Spleen (tissue), 11 donors: Measurements from ENCODE around the gene STRIP2. TPM values are rescaled to one million over a fixed set of nuclear protein-coding genes. Genes with fewer than 3 reads are reported as not detected.
"Not testable (repeated sequence)": the region's sequence is repeated elsewhere in the genome, so short reads cannot be mapped to it uniquely, and the experiment has no call there.

Experiments
- DNase-seq: peaks from one replicate; pipeline ENCODE4 v3.0.0-alpha.2; 2020
- H3K27ac ChIP-seq, 8 donors: fragments of 200-600 bp; sonication (generic) in 7 of 8; 1 replicate in 4 of 8; 2 replicates in 4 of 8; pipeline versions ENCODE4 v1.5.0 to v1.8.0; 2016 to 2021; ENCODE audit warnings: inconsistent platforms in 4 of 8, mild to moderate bottlenecking in 4 of 8, moderate library complexity in 1 of 8
- H3K27me3 ChIP-seq, 7 donors: fragments of 200-600 bp; sonication (generic) in 6 of 7; replicated peaks in 1 of 7; 1 replicate in 4 of 7; 2 replicates in 3 of 7; pipeline versions ENCODE4 v1.5.0 to v1.8.0; 2016 to 2021; ENCODE audit warnings: inconsistent platforms in 3 of 7, mild to moderate bottlenecking in 1 of 7
- H3K36me3 ChIP-seq, 6 donors: fragments of 200-600 bp; sonication (generic) in 5 of 6; 1 replicate in 4 of 6; 2 replicates in 2 of 6; pipeline versions ENCODE4 v1.5.0 to v1.8.0; 2016 to 2021; ENCODE audit warnings: inconsistent platforms in 2 of 6
- H3K4me1 ChIP-seq, 6 donors: fragments of 200-600 bp; sonication (generic) in 5 of 6; 1 replicate in 3 of 6; 2 replicates in 3 of 6; pipeline versions ENCODE4 v1.5.0 to v1.8.0; 2016 to 2021; ENCODE audit warnings: inconsistent platforms in 3 of 6
- H3K4me3 ChIP-seq, 8 donors: fragments of 200-600 bp; sonication (generic) in 7 of 8; 1 replicate in 4 of 8; 2 replicates in 4 of 8; pipeline versions ENCODE4 v1.5.0 to v1.8.0; 2016 to 2021; ENCODE audit warnings: inconsistent platforms in 4 of 8, mild to moderate bottlenecking in 4 of 8, moderate library complexity in 2 of 8
- H3K9me3 ChIP-seq, 8 donors: fragments of 200-600 bp; sonication (generic) in 7 of 8; 1 replicate in 4 of 8; 2 replicates in 4 of 8; pipeline versions ENCODE4 v1.5.0 to v1.8.0; 2016 to 2021; ENCODE audit warnings: inconsistent platforms in 4 of 8
- CTCF ChIP-seq, 11 experiments: fragments of 200-600 bp in 7 of 11; fragments of 450-650 bp in 4 of 11; sonication (generic) in 4 of 11; IDR thresholded peaks in 8 of 11; conservative IDR thresholded peaks in 3 of 11; 1 replicate in 7 of 11; 2 replicates in 4 of 11; pipeline versions ENCODE4 v1.4.0 to v1.8.0; 2016 to 2021; ENCODE audit warnings: antibody characterized with exemption in 11 of 11, inconsistent platforms in 4 of 11, mild to moderate bottlenecking in 1 of 11
- POLR2A ChIP-seq, 3 donors: fragments of 450-650 bp; IDR thresholded peaks; one replicate each; pipeline ENCODE4 v1.5.1; 2017; ENCODE audit warnings: antibody characterized with exemption in 3 of 3, mild to moderate bottlenecking in 1 of 3
- POLR2AphosphoS5 ChIP-seq, 3 donors: sonication (generic); formaldehyde crosslinking; IDR thresholded peaks; one replicate each; pipeline ENCODE4 v1.5.1; 2017; ENCODE audit warnings: antibody characterized with exemption in 3 of 3
- WGBS, 5 donors: extraction: QIAGEN DNeasy Blood & Tissue Kit in 3 of 5; methylation state at CpG; one replicate each; pipeline versions ENCODE4 v1.1.5 to v1.1.7; 2013 to 2018; 5-methylcytosine and 5-hydroxymethylcytosine counted together
- intact Hi-C: fragments of 100-400 bp; cut with DNase I; formaldehyde crosslinking; loops from one replicate; pipeline ENCODE4 v1.15.0; 2023; ENCODE audit warnings: low total_unique reads
- polyA plus RNA-seq, 3 donors: library from polyadenylated mRNA; stranded (reverse); fragments of 200-250 nt; gene quantifications; one replicate each; pipeline ENCODE4 v1.2.1, GENCODE V29; 2013
- total RNA-seq, 7 donors: library from RNA; depleted of rRNA in 3 of 7; stranded (reverse); fragments of >200 nt in 3 of 7; fragmentation: NEBNext Ultra II Directional in 4 of 7; extraction: Animal tissue kit (Norgen Biotek cat#: 25700) in 4 of 7; gene quantifications; one replicate each; pipeline versions ENCODE4 v1.1.0 to v1.2.1, GENCODE V29; 2016 to 2021
- donor health status: healthy with polysubstance abuse.
- donor health status: DM: no; HTN: no; CAD: no; lungs with moderate emphysema.
- donor health status: DM: no; HTN: no; CAD: no.
- donor health status: Bipolar disorder and iron deficiency.
- donor health status: healthy.
- donor health status: DM: no; HTN: no; CAD: no.
- donor health status: DM: yes; HTN: yes; CAD: no.

The STRIP2 gene
- total and polyA plus RNA-seq, 10 donors = 0.60 to 2.2 (median 1.3) TPM

- Histone ChIP-seq H3K9me3 (no peaks in the 10 kb centered on the region), H3K27me3 (no peaks in the 10 kb centered on the region), H3K4me3 (no peak overlapping the region), H3K36me3 (peaks cover 0 to 83% (median 16%) of the 10 kb centered on the region in 6 donors), H3K27ac (no peak overlapping the region), H3K4me1 (no peaks in the 10 kb centered on the region)
- DNase-seq = no peak
- TF ChIP-seq POLR2AphosphoS5 (IDR thresholded peaks at IDR 0.05) = no peak
- TF ChIP-seq CTCF (IDR thresholded peaks at IDR 0.05 in 8 of 11, conservative IDR thresholded peaks at IDR 0.05 in 3 of 11) = no peak
- no peak for TF ChIP-seq POLR2A (IDR thresholded peaks at IDR 0.05)
- intact Hi-C loops = no loop called here
Measured at GRCh38 chr7:129405527-129405926, 28.7 kb upstream of the STRIP2 start.

GRCh38 chr7:129410238-129410637 lies 24.0 kb upstream of the STRIP2 start:
- peaks cover 0 to 10% (median 3%) of the 10 kb centered on the region in 8 donors for H3K9me3 ChIP-seq
- H3K4me3 ChIP-seq, DNase-seq, intact Hi-C loops, H3K27me3 ChIP-seq, H3K27ac ChIP-seq, H3K4me1 ChIP-seq: not testable (repeated sequence)
- peaks cover 0 to 87% (median 21%) of the 10 kb centered on the region in 6 donors for H3K36me3 ChIP-seq
- 94 to 96% (median 95%) methylated on average over 8 of the region's 8 CpGs for WGBS, 5 donors

- 93 to 98% (median 96%) methylated on average over 4 of the region's 4 CpGs for WGBS, 5 donors
- peaks cover 0 to 10% (median 3%) of the 10 kb centered on the region in 8 donors for H3K9me3 ChIP-seq
- H3K4me1 ChIP-seq = no peaks in the 10 kb centered on the region
- H3K27me3 ChIP-seq = no peaks in the 10 kb centered on the region
- TF ChIP-seq POLR2AphosphoS5 (IDR thresholded peaks at IDR 0.05) = no peak
- no peak for TF ChIP-seq POLR2A (IDR thresholded peaks at IDR 0.05)
- TF ChIP-seq CTCF (IDR thresholded peaks at IDR 0.05 in 8 of 11, conservative IDR thresholded peaks at IDR 0.05 in 3 of 11) = no peak
- DNase-seq = no peak
- H3K4me3 ChIP-seq = no peak overlapping the region
- intact Hi-C loops = no loop called here
- H3K27ac ChIP-seq = no peak overlapping the region
- H3K36me3 ChIP-seq = peaks cover 0 to 71% (median 11%) of the 10 kb centered on the region in 6 donors
Measured at GRCh38 chr7:129412501-129412900, 21.7 kb upstream of the STRIP2 start.

- peaks cover 0 to 8% (median 2%) of the 10 kb centered on the region in 8 donors for H3K9me3 ChIP-seq
- H3K36me3 ChIP-seq = peaks cover 0 to 48% (median 9%) of the 10 kb centered on the region in 6 donors
- H3K27me3 ChIP-seq = no peaks in the 10 kb centered on the region
- H3K4me3 ChIP-seq = no peak overlapping the region
- intact Hi-C loops = no loop called here
- no peaks in the 10 kb centered on the region for H3K4me1 ChIP-seq
- TF ChIP-seq POLR2AphosphoS5 (IDR thresholded peaks at IDR 0.05) = no peak
- no peak for TF ChIP-seq POLR2A (IDR thresholded peaks at IDR 0.05)
- TF ChIP-seq CTCF (IDR thresholded peaks at IDR 0.05 in 8 of 11, conservative IDR thresholded peaks at IDR 0.05 in 3 of 11) = no peak
- WGBS, 5 donors = 93 to 98% (median 96%) methylated on average over 5 of the region's 5 CpGs
- H3K27ac ChIP-seq = no peak overlapping the region
- DNase-seq = no peak
Measured at GRCh38 chr7:129417073-129417472, 17.2 kb upstream of the STRIP2 start.

DNA sequence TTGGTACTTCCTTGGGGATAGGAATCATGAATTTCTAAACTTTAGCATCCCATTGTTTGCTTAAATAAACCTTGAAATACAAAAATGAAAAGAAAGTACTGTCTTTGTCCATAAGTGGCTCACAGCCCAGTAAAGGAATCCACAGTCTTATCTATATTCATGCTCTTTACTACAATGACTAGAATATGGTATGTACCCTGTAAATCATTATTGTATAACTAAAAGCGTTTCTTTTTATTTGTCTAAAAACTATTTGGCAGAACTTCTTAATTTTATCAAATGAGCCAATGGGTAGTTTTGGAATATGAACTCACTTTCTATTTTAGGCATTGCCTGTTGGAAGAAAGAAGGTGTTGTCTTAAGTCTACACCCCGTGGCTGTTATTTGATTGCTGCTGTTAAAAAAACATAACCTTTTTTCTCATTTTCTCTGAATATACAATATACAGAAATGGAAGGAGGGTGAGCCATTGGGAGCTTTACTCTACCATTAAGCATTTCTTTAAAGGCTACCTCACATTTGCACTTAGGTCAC lies 12.4 kb upstream of the STRIP2 start:
- peaks cover 0 to 49% (median 9%) of the 10 kb centered on the region in 6 donors for H3K36me3 ChIP-seq
- no peaks in the 10 kb centered on the region for H3K27me3 ChIP-seq
- no peak overlapping the region for H3K27ac ChIP-seq
- H3K4me1 ChIP-seq = no peaks in the 10 kb centered on the region
- H3K9me3 ChIP-seq = no peaks in the 10 kb centered on the region
- H3K4me3 ChIP-seq = no peak overlapping the region
- intact Hi-C loops = no loop called here
- 88 to 95% (median 91%) methylated on average over 2 of the region's 2 CpGs for WGBS, 5 donors
- DNase-seq = no peak
- TF ChIP-seq POLR2A (IDR thresholded peaks at IDR 0.05) (no peak), POLR2AphosphoS5 (IDR thresholded peaks at IDR 0.05) (no peak), CTCF (IDR thresholded peaks at IDR 0.05 in 8 of 11, conservative IDR thresholded peaks at IDR 0.05 in 3 of 11) (no peak)
